CD14-positive monocyte (primary cell): ENCODE results near the gene RSBN1. TPM values are rescaled to one million over a fixed set of nuclear protein-coding genes. Genes with fewer than 3 reads are reported as not detected.

Experiments
- DNase-seq, 3 donors: peaks; one replicate each; pipeline ENCODE4 v3.0.0-alpha.2; 2011 to 2022
- H2AFZ ChIP-seq: 2 replicates; pipeline ENCODE4 v1.6.0; 2012; ENCODE audit warnings: mild to moderate bottlenecking, low read depth, low read length, inconsistent platforms; ENCODE audit not compliant: insufficient read depth, poor library complexity, severe bottlenecking
- H3K27ac ChIP-seq, 2 donors: 1 replicate in 1 of 2; 2 replicates in 1 of 2; pipeline ENCODE4 v1.5.1; 2012 to 2013; ENCODE audit warnings: low read length in 2 of 2, control low read depth in 1 of 2, inconsistent platforms in 1 of 2, low read depth in 1 of 2, mild to moderate bottlenecking in 1 of 2
- H3K27me3 ChIP-seq, 2 donors: one replicate each; pipeline versions ENCODE4 v1.6.0 to v1.6.1; 2011 to 2013; ENCODE audit warnings: low read length in 2 of 2; ENCODE audit not compliant: control insufficient read depth in 2 of 2, insufficient read depth in 2 of 2
- H3K36me3 ChIP-seq, 2 donors: replicated peaks in 1 of 2; 1 replicate in 1 of 2; 2 replicates in 1 of 2; pipeline versions ENCODE4 v1.5.1 to v1.6.1; 2012 to 2013; ENCODE audit warnings: low read length in 2 of 2, control low read depth in 1 of 2, inconsistent platforms in 1 of 2, mild to moderate bottlenecking in 1 of 2; ENCODE audit not compliant: insufficient read depth in 2 of 2, control insufficient read depth in 1 of 2
- H3K4me1 ChIP-seq, 2 donors: 1 replicate in 1 of 2; 2 replicates in 1 of 2; pipeline versions ENCODE4 v1.5.1 to v1.6.1; 2012 to 2013; ENCODE audit warnings: low read length in 2 of 2, control low read depth in 1 of 2, inconsistent platforms in 1 of 2, mild to moderate bottlenecking in 1 of 2, moderate library complexity in 1 of 2; ENCODE audit not compliant: insufficient read depth in 2 of 2, control insufficient read depth in 1 of 2
- H3K4me2 ChIP-seq: replicated peaks from 2 replicates; pipeline ENCODE3; 2012; ENCODE audit warnings: low read length, moderate library complexity, mild to moderate bottlenecking; ENCODE audit not compliant: poor library complexity, severe bottlenecking; ENCODE audit errors: extremely low read depth
- H3K4me3 ChIP-seq, 3 experiments: fragments of 200-600 bp in 1 of 3; sonication (generic) in 1 of 3; replicated peaks in 1 of 3; 1 replicate in 2 of 3; 2 replicates in 1 of 3; pipeline ENCODE4 v1.5.1; 2011 to 2013; ENCODE audit warnings: low read length in 3 of 3, mild to moderate bottlenecking in 3 of 3, control low read depth in 2 of 3, low read depth in 2 of 3, inconsistent platforms in 1 of 3, moderate library complexity in 1 of 3
- H3K79me2 ChIP-seq: 2 replicates; pipeline ENCODE4 v1.6.0; 2012; ENCODE audit warnings: mild to moderate bottlenecking, control low read depth, inconsistent platforms, low read length, moderate library complexity; ENCODE audit not compliant: insufficient read depth
- H3K9ac ChIP-seq: 2 replicates; pipeline ENCODE4 v1.6.0; 2017; ENCODE audit warnings: low read length, mild to moderate bottlenecking; ENCODE audit not compliant: insufficient read depth, poor library complexity, severe bottlenecking
- H3K9me3 ChIP-seq, 2 donors: replicated peaks in 1 of 2; 1 replicate in 1 of 2; 2 replicates in 1 of 2; pipeline versions ENCODE4 v1.5.1 to v1.6.1; 2012 to 2013; ENCODE audit warnings: low read length in 2 of 2, control low read depth in 1 of 2; ENCODE audit not compliant: control insufficient read depth in 1 of 2, insufficient read depth in 1 of 2
- H4K20me1 ChIP-seq: 2 replicates; pipeline ENCODE4 v1.6.0; 2012; ENCODE audit warnings: mild to moderate bottlenecking, low read length, control low read depth, moderate library complexity; ENCODE audit not compliant: insufficient read depth
- H3K27ac Mint-ChIP-seq, 7 donors: one replicate each; pipeline ENCODE4 v1.8.0; 2020; ENCODE audit warnings: mild to moderate bottlenecking in 7 of 7, mixed read lengths in 7 of 7, moderate library complexity in 6 of 7, inconsistent platforms in 2 of 7
- H3K27me3 Mint-ChIP-seq, 3 donors: one replicate each; pipeline ENCODE4 v1.8.0; 2021 to 2022; ENCODE audit warnings: low read depth in 3 of 3, mild to moderate bottlenecking in 3 of 3, mixed read lengths in 3 of 3, moderate library complexity in 3 of 3, inconsistent platforms in 1 of 3
- H3K36me3 Mint-ChIP-seq, 2 donors: one replicate each; pipeline ENCODE4 v1.8.0; 2020; ENCODE audit warnings: mixed read lengths in 2 of 2, inconsistent platforms in 1 of 2, mild to moderate bottlenecking in 1 of 2
- H3K4me1 Mint-ChIP-seq: one replicate; pipeline ENCODE4 v1.8.0; 2020; ENCODE audit warnings: mild to moderate bottlenecking, mixed read lengths
- H3K4me3 Mint-ChIP-seq, 2 donors: one replicate each; pipeline ENCODE4 v1.8.0; 2020; ENCODE audit warnings: mild to moderate bottlenecking in 2 of 2, mixed read lengths in 2 of 2, moderate library complexity in 1 of 2
- H3K9me3 Mint-ChIP-seq, 7 donors: one replicate each; pipeline ENCODE4 v1.8.0; 2020 to 2022; ENCODE audit warnings: mixed read lengths in 7 of 7, mild to moderate bottlenecking in 6 of 7, moderate library complexity in 6 of 7, inconsistent platforms in 2 of 7
- WGBS: methylation state at CpG from one replicate; pipeline ENCODE4 v1.1.5; 2013; ENCODE audit warnings: missing lambda C conversion rate; ENCODE audit not compliant: insufficient coverage; 5-methylcytosine and 5-hydroxymethylcytosine counted together
- intact Hi-C, 2 donors: fragments of 100-400 bp; cut with micrococcal nuclease; formaldehyde crosslinking; loops; one replicate each; pipeline versions ENCODE4 v1.15.0 to v1.15.1; 2023
- polyA plus RNA-seq, 3 donors: library from polyadenylated mRNA; depleted of rRNA in 1 of 3; unstranded in 2 of 3; stranded (reverse) in 1 of 3; fragments of 300-500 nt in 2 of 3; fragments of >200 nt in 1 of 3; fragmentation: Illumina TruSeq in 2 of 3; gene quantifications; 1 replicate in 2 of 3; 2 replicates in 1 of 3; pipeline ENCODE4 v1.2.3, GENCODE V29; 2012 to 2021
- TF ChIP-seq, protein P1 (sequence below): fragments of 200-600 bp; IDR thresholded peaks from one replicate; pipeline ENCODE4 v1.8.0; 2022; ENCODE audit warnings: antibody characterized with exemption, mild to moderate bottlenecking

RSBN1 gene
- polyA plus RNA-seq, 3 donors = 6.5 to 9.0 (median 8.9) TPM

DNA sequence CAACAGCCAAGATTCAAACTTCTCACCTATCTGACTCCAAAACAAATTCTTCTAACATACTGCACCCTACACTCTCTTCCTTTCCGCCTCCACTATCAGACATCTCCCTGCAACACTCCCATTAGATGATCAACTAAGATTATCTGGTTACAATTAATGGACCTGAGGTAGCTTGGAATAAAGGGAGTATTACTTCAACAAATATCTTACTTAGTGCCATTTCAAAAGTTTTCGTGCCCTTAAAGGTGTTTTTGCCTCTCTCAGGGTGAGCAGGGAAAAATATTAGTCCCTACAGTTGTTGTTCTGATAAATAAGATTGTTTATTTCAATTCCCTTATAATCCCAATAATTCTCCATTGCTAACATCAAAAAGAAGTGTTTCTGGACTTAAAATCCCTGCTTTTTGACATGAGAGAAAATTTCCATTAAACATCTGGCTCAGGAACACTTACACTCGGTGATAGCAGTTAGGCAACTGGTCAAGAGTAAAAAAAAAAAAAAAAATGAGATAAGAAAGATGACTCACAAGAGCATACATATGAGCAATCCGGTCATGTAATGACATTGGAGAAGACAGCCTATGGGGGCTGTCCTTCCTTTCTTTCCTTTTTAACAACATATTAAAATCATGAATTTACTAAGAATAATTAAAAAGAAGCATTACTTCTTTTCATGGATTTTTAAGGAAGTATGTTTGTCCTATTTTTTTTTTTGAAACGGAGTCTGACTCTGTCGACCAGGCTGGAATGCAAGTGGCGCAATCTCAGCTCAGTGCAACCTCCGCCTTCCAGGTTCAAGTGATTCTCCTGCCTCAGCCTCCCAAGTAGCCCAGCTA lies 7.6 kb downstream of the RSBN1 start:
- Histone ChIP-seq H3K4me2 (no peak overlapping the region), H3K36me3 (no peaks in the 10 kb centered on the region), H3K27me3 (no peaks in the 10 kb centered on the region), H3K4me1 (peaks cover 15 to 30% of the 10 kb centered on the region in 2 donors), H4K20me1 (peaks cover 84% of the 10 kb centered on the region), H3K9ac (no peak overlapping the region), H3K27ac (peak overlapping the region; percentile 17 to 42), H2AFZ (no peak overlapping the region), H3K9me3 (no peaks in the 10 kb centered on the region), H3K4me3 (peak overlapping the region in 1 of 3 experiments; percentile 5), H3K79me2 (peaks cover 100% of the 10 kb centered on the region)
- Mint-ChIP-seq H3K4me3 (peak overlapping the region in 1 of 2 donors; percentile 34), H3K36me3 (peaks cover 12 to 19% of the 10 kb centered on the region in 2 donors), H3K27me3 (peaks cover 0 to 1% (median 0%) of the 10 kb centered on the region in 3 donors), H3K27ac (peak overlapping the region; percentile 69 to 92 (median 80)), H3K9me3 (no peaks in the 10 kb centered on the region), H3K4me1 (peaks cover 29% of the 10 kb centered on the region)
- TF ChIP-seq, protein P1, sequence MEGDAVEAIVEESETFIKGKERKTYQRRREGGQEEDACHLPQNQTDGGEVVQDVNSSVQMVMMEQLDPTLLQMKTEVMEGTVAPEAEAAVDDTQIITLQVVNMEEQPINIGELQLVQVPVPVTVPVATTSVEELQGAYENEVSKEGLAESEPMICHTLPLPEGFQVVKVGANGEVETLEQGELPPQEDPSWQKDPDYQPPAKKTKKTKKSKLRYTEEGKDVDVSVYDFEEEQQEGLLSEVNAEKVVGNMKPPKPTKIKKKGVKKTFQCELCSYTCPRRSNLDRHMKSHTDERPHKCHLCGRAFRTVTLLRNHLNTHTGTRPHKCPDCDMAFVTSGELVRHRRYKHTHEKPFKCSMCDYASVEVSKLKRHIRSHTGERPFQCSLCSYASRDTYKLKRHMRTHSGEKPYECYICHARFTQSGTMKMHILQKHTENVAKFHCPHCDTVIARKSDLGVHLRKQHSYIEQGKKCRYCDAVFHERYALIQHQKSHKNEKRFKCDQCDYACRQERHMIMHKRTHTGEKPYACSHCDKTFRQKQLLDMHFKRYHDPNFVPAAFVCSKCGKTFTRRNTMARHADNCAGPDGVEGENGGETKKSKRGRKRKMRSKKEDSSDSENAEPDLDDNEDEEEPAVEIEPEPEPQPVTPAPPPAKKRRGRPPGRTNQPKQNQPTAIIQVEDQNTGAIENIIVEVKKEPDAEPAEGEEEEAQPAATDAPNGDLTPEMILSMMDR = no peak
- DNase-seq = peak; percentile 29 to 61 (median 47)
- intact Hi-C loops = no loop called here
- WGBS = 43% methylated on average over 3 of the region's 8 CpGs

DNA sequence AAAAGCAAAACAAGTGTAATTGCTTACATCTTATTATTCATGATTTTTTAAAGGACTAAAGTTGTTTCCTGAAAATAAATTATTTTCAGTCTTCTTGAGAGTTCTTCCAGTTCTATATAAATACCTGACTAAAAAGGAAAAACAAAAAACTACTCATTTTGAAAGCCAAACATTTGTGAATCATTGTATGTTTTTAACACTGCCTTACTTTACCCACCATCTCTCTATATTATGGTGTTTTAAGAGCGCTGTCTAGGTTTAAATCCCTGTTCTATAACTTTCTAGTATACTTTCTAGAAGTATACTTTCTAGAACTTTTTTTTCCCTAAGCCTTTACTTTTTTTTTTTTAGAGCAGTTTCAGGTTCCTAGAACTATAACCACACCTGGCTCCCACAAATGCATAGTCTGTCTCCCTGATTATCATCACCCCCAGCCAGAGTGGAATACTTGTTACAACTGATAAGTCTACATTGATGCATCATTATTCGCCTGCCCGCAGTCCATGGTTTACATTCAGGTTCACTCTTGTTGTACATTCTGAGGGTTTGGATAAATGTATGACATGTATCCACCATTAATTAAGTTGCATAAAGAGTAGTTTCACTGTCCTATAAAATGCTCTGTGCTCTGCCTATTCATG lies 9.8 kb downstream of the RSBN1 start:
- Histone ChIP-seq H2AFZ (no peak overlapping the region), H4K20me1 (peaks cover 91% of the 10 kb centered on the region), H3K27ac (no peak overlapping the region), H3K27me3 (no peaks in the 10 kb centered on the region), H3K4me1 (peaks cover 6 to 14% of the 10 kb centered on the region in 2 donors), H3K36me3 (peaks cover 3 to 7% of the 10 kb centered on the region in 2 donors), H3K79me2 (peaks cover 100% of the 10 kb centered on the region), H3K9me3 (no peaks in the 10 kb centered on the region), H3K9ac (no peak overlapping the region), H3K4me2 (no peak overlapping the region), H3K4me3 (no peak overlapping the region)
- intact Hi-C loops = no loop called here
- no peak for DNase-seq
- H3K9me3 Mint-ChIP-seq = no peaks in the 10 kb centered on the region
- no peak overlapping the region for H3K4me3 Mint-ChIP-seq
- H3K27me3 Mint-ChIP-seq = no peaks in the 10 kb centered on the region
- H3K36me3 Mint-ChIP-seq = peaks cover 13 to 27% of the 10 kb centered on the region in 2 donors
- WGBS = no CpG with 5 or more reads among the region's 3 CpGs
- peaks cover 17% of the 10 kb centered on the region for H3K4me1 Mint-ChIP-seq
- TF ChIP-seq, protein P1 = no peak
- peak overlapping the region in 1 of 7 donors; percentile 44 for H3K27ac Mint-ChIP-seq
